D721Med (cell line): ENCODE measurements around the gene ROBO1.
A peak's percentile ranks its signal among the peaks of the same experiment; 100 is the strongest.

ENCODE experiments used
- DNase-seq: peaks from one replicate; pipeline ENCODE4 v3.0.0; 2011; ENCODE audit warnings: low spot score; ENCODE audit not compliant: insufficient read length
- FAIRE-seq: peaks from 2 replicates; lab custom pipeline; 2011; peaks lifted over from hg19 to GRCh38; lab: Jason Lieb, UNC
- TF ChIP-seq, protein P1 (sequence below): IDR thresholded peaks from 2 replicates; pipeline ENCODE4 v1.5.1; 2012; ENCODE audit warnings: mild to moderate bottlenecking, control low read depth; ENCODE audit not compliant: insufficient read depth; ENCODE audit errors: missing control alignments

ROBO1 gene

DNA sequence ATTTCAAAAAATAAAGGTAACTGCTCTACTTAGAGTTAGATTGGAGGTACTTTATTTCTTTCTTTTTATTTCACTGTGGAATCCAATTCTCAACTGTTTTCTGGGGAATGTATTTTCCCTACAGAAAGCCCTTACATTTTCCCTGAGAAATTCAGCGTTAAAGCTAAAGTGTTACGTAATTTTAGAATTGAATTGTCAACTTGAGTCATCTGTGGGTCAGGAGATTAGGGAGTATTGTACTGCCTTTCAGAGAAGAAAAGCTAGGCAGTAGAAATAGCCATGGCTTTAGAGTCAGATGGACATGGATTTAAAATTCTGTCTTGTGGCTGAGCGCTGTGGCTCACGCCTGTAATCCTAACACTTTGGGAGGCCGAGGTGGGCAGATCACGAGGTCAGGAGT lies 728.6 kb downstream of the ROBO1 start:
- TF ChIP-seq, protein P1, sequence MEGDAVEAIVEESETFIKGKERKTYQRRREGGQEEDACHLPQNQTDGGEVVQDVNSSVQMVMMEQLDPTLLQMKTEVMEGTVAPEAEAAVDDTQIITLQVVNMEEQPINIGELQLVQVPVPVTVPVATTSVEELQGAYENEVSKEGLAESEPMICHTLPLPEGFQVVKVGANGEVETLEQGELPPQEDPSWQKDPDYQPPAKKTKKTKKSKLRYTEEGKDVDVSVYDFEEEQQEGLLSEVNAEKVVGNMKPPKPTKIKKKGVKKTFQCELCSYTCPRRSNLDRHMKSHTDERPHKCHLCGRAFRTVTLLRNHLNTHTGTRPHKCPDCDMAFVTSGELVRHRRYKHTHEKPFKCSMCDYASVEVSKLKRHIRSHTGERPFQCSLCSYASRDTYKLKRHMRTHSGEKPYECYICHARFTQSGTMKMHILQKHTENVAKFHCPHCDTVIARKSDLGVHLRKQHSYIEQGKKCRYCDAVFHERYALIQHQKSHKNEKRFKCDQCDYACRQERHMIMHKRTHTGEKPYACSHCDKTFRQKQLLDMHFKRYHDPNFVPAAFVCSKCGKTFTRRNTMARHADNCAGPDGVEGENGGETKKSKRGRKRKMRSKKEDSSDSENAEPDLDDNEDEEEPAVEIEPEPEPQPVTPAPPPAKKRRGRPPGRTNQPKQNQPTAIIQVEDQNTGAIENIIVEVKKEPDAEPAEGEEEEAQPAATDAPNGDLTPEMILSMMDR = no peak
- FAIRE-seq (no peak), DNase-seq (no peak)

DNA sequence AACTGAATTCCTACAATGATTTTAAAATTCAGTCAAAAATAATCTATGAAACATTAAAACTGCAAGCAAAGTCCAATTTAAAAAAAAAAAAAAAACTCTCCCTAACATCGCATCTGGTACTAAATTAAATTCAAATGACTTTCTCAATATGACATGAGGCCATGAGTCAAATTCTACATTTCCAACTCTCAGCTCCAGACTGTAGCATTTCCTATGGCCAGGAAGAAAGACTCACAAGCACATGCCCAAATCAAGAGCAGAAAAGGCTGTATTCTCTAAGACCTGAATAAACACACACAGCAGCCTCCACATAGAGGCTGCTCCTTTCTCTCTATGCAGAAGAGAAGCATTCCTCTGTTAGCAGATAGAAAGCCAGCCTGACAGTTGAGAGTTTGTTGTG lies 729.2 kb downstream of the ROBO1 start:
- DNase-seq (no peak), FAIRE-seq (no peak)
- TF ChIP-seq, protein P1 = no peak

GRCh38 chr3:79038057-79038456 lies 729.7 kb downstream of the ROBO1 start:
- no peak for FAIRE-seq
- no peak for DNase-seq
- TF ChIP-seq, protein P1 = no peak

DNA sequence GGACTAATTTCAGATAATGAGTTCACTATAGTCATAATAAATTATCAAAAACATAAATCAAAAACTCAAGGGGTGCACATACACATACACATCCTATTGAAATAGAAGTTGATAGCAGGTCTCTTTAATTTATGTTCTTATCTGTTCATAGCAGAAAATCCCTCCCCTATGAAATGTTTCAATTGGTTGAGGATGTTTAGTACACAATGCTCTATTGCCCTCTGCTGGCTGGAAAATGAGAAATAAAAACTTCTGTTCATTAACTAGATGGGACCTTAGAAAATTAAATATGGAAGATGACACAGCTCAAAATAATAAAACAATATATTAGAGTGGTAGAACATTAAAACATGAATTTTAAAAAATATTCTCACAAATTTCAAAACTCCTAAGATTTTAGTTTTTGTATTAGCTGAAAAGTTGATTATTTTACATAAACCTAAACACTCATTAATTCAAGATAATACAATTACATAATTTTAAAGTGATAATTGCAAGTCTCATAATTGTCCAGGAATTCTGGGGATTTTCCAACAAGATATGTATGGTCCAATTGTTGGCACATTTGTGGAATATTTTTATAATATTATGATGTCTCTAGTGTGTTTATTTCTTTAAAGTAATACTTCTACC lies 735.0 kb downstream of the ROBO1 start:
- FAIRE-seq (peak; percentile 56), DNase-seq (no peak)
- TF ChIP-seq, protein P1 = peak; percentile 79

- TF ChIP-seq, protein P1 = no peak
- DNase-seq (no peak), FAIRE-seq (no peak)
Measured at GRCh38 chr3:79030157-79030556, 737.6 kb downstream of the ROBO1 start.

DNA sequence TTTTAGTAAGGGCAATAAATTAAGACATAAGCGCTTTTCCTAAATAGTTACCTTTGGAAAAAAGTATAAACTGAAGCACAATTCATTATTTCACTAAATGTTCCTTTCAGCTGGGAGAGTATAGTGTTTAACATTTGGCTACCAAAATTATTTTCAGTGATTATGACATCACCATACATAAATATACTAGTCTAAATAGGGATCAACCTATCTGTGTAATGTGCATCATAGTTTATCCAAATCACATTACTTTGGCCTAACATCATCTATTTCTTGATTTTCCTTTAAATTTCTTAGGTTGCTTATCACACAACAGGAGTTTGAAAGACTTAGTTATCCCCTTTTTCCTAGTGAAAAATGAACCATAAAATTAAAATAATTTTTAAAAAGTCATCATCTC lies 738.9 kb downstream of the ROBO1 start:
- TF ChIP-seq, protein P1 = no peak
- FAIRE-seq = peak; percentile 21
- no peak for DNase-seq

- FAIRE-seq (peak; percentile 76), DNase-seq (no peak)
Measured at GRCh38 chr3:79027593-79027992, 740.2 kb downstream of the ROBO1 start.

More at GRCh38 chr3:79027593-79027992, 740.2 kb downstream of the ROBO1 start:
- TF ChIP-seq, protein P1 = no peak
